HG03103 (cell line): ENCODE data around the gene KNL1.
"Not testable (repeated sequence)": the region's sequence is repeated elsewhere in the genome, so short reads cannot be mapped to it uniquely, and the experiment has no call there.

Experiments
- ATAC-seq: cut with Tn5 transposase; IDR thresholded peaks from one replicate; pipeline ENCODE4 v1.9.1; 2021; ENCODE audit warnings: low read depth; ENCODE audit not compliant: unreplicated experiment

Gene KNL1

GRCh38 chr15:40593588-40594428, at the start of gene KNL1:
Gene KNL1 (plus strand): TSS chr15:40594249. CDS start chr15:40602932, 8,683 bp downstream.
- ATAC-seq: peak; percentile 63

DNA sequence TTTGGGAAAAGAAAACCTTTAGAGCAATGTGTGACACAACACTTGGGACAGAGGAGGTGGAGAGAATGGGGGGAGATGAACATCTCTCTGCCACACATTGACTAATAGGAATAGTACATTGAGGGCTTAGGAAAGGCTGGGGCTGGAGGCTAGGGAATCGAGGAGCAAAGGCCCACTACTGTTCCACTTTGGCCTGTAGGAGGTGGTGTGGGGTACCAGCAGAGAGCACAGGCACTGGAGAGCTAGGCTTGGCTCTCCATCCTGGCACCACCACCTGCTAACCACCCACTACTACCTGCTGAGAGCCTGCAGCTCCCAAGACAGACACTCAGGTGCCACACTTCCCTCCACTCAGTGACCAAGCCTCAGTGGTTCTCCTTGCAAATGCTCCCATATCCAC, 48.6 kb upstream of the KNL1 start:
- no peak for ATAC-seq

GRCh38 chr15:40548610-40549009, 45.4 kb upstream of the KNL1 start:
- no peak for ATAC-seq

- ATAC-seq: no peak
Observed at GRCh38 chr15:40549894-40550293, 44.2 kb upstream of the KNL1 start.

- ATAC-seq: peak; percentile 60
Observed at GRCh38 chr15:40550341-40551037, 43.6 kb upstream of the KNL1 start.

GRCh38 chr15:40554161-40554525, 39.9 kb upstream of the KNL1 start:
- ATAC-seq: no peak

DNA sequence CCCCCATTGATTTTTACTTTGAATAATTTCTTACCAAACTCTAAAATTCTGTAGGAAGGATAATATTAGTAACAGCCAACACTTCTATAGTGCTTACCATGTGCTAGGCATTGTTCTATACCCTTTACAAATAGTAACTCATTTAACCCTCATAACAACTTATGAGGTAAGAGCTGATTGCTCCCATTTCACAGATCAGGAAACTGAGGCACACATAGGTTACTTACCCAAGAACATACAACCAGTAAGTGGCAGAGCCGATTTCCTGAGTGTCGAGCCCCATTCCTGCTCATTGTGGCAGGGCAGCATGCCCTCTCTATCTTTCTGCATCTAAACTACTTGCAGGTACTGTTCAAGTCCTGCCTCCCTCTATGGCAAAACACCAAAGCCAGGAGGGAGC, 38.2 kb upstream of the KNL1 start:
- ATAC-seq: no peak

- ATAC-seq: no peak
Observed at GRCh38 chr15:40558952-40559742, 34.9 kb upstream of the KNL1 start.

GRCh38 chr15:40562691-40563090, 31.4 kb upstream of the KNL1 start:
- ATAC-seq: no peak

DNA sequence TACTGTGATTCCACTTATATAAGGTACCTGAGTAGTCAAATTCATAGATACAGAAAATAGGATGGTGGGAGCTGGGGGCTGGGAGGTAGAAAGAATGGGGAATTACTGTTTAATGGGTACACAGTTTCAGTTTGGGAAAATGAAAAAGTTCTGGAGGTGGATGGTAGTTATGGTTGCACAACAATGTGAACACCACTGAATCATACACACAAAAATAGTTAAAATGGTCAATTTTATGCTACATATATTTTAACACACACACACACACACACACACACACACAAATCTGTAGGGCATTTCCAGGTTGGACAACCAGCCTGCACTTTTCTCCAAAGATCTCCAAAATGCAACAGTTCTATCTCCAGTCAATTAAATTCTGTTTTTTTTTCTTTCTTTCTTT, 30.6 kb upstream of the KNL1 start:
- no peak for ATAC-seq

DNA sequence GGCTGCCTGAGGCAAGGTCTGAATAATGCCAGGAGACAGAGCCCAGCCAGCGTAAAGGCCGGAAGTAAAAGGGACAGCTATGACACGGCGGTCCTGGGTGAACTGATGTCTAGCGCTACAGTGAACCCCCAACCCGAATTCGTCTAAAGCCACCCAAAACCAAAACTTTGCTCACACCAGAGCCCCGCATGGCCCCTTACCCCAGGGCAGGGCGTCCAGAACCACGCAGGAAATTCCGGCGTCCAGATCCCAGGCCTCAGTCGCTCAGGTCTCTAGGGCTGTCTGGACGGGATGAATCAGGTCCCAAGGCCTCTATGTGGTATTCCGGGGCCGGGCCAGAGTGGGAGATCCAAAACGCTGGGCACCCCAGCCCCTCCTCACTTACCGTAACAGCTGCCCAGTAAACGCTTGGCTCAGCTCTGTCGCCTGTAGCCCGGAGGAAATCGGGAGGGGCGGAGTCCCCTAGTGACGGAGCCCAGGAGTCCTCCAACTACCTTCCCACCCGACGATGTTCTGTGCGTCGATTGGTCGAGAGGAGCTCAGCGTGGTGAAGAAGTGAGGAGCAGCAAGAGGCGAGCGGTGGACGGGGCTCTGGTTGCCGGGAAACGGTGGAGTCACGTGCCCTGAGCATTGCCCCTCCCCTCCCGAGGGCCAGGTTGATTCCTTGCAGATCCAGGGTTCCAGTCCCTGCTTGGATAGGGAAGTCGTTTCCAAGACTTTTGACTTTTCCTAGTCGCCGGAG, 29.3 kb upstream of the KNL1 start, which contains the start of gene CCDC32:
Gene CCDC32 (minus strand): TSS at position 452 of the 742 bp plus-strand sequence. CDS start 2,027 bp downstream, outside the sequence.
- peak; percentile 95 for ATAC-seq

DNA sequence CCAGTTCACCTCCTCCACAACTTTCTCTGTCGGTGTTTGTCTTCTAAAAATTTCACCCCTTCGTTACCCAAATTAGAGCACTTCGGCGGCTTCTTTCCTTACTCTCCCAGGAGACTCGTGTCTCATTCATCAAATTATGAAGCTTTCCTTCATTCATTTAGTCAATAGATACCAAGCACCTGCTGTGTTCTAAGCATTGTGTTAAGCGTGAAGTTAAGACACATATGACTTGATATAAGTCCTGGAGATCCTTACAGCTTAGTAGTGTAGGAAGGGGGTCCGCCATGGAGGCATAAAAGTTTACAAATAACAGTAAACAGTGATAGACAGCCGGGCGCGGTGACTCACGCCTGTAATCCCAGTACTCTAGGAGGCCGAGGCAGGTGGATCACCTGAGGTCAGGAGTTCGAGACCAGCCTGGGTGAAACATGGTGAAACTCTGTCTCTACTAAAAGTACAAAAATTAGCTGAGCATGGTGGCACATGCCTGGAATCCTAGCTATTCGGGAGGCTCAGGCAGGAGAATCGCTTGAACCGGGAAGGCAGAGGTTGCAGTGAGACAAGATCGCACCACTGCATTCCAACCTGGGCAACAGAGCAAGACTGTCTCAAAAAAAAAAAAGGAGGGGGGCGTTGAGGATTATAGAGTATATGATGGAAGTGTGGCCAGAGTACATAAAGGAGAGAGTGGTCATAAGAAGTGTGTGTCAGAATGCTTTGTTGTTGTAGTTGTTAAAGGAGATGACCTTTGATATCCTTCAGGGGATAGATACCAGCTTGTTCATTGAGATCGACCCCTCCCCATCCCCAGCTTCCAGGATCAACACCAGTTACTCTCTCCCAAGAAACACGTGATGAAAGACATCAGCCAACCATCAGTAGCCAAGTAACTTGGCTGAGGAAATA, 28.5 kb upstream of the KNL1 start:
- ATAC-seq: no peak

- ATAC-seq: no peak
Observed at GRCh38 chr15:40567111-40567510, 26.9 kb upstream of the KNL1 start.

GRCh38 chr15:40569129-40569953, 24.7 kb upstream of the KNL1 start, which contains the start of gene RPUSD2:
Gene RPUSD2 (plus strand): TSS chr15:40569299. CDS start chr15:40569338, 39 bp downstream.
- peak; percentile 45 for ATAC-seq

DNA sequence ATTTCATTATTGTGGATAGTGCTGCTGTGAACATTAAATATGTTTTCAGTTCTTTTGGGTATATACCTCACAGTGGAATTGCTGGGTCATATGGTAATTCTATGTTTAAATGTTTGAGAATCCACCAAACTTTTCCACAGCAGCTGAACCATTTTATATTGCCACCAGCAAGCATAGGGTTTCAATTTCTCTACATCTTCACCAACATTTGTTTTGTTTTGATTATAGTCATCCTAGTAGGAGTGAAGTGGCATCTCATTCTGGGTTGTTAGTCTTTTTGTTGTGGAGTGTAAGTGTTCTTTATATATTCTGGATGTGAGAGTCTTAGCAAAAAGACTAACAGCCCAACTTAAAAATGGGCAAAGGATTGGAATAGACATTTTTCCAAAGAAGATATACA, 18.9 kb upstream of the KNL1 start:
- no peak for ATAC-seq

DNA sequence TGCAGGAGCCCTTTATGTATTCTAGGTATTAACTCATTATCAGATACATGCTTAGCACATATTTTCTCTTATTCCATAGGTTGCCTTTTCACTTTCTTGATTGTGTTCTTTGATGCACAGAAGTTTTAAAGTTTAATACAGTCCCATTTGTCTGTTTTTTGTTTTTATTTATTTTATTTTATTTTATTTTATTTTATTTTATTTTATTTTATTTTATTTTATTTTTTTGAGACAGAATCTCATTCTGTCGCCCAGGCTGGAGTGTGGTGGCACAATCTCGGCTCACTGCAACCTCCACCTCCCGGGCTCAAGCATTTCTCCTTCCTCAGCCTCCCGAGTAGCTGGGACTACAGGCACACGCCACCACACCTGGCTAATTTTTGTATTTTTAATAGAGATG, 17.1 kb upstream of the KNL1 start:
- not testable (repeated sequence) for ATAC-seq

DNA sequence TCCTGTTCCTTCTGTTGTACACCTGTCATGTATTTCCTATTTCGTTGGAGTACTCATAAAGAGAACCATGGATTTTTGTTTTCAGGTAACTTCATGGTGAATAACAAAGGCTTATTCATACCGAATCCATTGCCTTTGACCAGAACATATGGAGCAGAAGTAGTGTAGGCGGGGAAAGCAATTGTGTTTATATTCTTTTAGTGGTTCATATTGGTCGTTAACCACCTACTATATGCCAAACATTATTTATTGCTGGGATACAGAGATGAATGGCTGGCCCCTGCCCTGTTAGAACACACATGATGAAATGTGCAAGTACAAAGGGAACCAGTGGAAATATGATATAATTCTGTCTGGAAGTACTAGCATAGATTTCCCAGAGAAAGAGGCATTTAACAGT, 15.2 kb upstream of the KNL1 start:
- no peak for ATAC-seq

DNA sequence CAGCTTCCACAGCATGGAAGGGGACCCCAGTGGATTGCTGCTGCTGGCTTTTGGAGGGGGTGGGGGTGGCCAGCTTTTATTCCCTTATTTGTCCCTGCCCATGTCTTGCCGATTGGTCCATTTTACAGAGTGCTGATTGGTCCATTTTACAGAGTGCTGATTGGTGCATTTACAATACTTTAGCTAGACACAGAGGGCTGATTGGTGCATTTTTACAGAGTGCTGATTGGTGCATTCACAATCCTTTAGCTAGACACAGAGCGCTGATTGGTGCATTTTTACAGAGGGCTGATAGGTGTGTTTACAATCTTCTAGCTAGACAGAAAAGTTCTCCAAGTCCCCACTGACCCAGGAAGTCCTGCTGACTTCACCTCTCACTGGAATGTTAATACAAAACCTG, 12.3 kb upstream of the KNL1 start:
- not testable (repeated sequence) for ATAC-seq
